GM18502 (cell line): ENCODE data around the gene HSPBAP1.

ENCODE experiments used
- ATAC-seq: cut with Tn5 transposase; IDR thresholded peaks from one replicate; pipeline ENCODE4 v1.9.1; 2021; ENCODE audit warnings: mild to moderate bottlenecking; ENCODE audit not compliant: unreplicated experiment, poor library complexity

The HSPBAP1 gene

GRCh38 chr3:122793568-122794416 lies at the start of gene HSPBAP1:
Gene HSPBAP1, minus strand, starts transcription at chr3:122793831. Its CDS starts 151 bp downstream, at chr3:122793680.
- peak; percentile 73 for ATAC-seq

- ATAC-seq: no peak
Observed at GRCh38 chr3:122835590-122835989, 42.0 kb upstream of the HSPBAP1 start.

DNA sequence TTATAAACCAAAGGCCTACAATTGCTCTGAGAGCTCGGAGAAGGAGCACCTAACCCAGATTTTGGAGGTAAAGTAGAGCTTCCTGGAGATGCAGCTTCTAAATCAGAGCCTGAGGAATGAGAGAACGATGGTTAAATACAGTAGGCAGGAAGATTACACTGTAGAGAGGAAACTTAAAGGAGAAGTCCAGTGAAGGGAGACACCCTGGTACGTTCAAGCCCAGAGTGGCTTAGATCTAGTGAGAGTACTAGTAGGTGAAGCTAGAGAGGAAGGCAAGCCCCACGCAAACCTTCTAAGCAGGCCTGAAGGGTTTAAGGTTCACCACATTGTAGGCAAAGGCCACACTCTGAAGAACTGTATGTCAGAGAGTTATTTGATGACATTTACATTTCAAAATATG lies 34.6 kb upstream of the HSPBAP1 start:
- ATAC-seq: no peak

- ATAC-seq: no peak
Observed at GRCh38 chr3:122826278-122826677, 32.6 kb upstream of the HSPBAP1 start.

DNA sequence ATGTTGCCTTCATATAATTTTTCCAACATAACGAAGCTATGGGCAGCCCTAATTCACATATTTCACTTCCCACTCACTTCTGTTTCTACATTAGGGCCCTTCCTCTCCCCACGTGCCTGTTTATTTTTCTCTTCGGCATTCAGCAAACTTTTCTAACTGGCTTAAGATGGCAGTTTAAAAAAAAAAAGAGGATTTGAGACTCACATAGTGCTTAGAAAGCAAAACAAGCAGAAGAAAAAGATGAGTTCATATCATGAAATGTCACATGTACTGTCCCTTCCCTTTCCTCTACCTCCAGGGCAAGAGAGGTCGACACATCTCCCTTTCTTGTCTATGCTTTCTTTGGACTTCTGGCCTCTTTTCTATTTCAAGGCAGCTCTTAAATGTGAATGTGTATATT lies 31.8 kb upstream of the HSPBAP1 start:
- no peak for ATAC-seq

DNA sequence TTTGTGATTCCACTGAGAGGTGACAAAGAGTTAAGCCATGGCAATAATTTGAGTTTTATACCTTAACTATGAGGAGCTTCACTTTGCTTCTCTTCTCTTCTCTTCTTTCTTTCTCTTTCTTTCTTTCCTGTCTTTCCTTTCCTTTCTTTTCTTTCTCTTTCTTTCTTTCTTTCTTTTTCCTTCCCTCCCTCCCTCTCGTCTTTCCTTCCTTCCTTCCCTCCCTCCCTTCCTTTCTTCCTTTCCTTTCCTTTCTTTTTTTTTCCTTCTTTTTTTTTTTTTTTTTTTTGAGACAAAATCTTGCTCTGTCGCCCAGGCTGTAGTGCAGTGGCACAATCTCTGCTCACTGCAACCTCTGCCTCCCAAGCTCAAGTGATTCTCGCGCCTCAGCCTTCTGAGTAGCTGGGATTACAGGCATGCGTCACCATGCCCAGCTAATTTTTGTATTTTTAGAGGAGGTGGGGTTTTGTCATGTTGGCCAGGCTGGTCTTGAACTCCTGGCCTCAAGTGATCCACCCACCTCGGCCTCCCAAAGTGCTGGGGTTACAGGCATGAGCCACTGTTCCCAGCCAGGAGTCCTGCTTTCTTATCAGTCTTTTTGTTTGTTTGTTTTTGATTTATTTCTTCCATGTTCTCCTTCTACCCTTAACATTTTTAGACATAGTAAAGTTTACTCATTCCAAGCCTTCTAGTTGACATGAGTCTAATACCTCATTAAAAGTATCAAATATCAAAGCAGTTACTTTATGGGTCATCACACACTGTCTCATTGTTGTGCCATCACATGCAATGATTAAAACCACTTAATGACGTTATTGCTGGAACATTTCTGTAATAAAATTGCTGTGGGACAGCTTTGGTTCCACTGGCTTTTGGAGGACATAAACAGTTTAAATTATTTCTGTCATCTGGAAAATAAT lies 31.1 kb upstream of the HSPBAP1 start:
- no peak for ATAC-seq

DNA sequence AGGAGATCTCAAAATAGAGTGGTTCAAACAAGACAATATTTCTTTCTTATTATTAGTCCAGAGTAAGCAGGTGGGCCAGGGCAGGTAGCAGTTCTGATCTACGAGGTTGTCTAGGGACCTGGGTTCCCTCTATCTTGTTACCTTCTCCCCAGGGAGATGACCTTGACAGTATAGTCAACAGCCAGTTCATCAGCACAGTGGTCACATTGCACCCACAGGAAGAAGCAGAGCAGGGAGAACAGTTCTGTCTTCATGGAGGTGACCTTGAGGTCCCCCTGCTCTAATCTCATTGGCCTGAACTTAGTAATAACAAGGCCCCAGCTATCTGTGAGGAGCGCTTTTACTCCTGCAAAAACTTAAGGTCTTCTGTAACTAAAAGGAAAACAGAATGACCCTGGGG lies 23.0 kb upstream of the HSPBAP1 start:
- ATAC-seq: no peak

GRCh38 chr3:122810734-122811133 lies 17.1 kb upstream of the HSPBAP1 start:
- no peak for ATAC-seq

DNA sequence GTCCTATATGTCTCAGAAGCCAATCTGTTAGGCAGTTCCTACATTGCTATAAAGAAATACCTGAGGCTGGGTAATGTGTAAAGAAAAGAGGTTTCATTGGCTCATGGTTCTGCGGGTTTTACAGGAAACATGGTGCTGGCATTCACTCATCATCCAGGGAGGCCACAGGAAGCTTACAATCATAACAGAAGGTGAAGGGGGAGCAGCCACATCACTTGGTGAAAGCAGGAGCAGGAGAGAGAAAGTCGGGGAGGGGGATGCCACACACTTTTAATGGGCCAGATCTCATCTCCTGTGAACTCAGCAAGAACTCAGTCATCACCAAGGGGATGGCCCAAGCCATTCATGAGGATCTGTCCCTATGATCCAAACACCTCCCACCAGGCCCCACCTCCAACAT lies 10.3 kb upstream of the HSPBAP1 start:
- ATAC-seq: no peak

- ATAC-seq: no peak
Observed at GRCh38 chr3:122802323-122802722, 8.7 kb upstream of the HSPBAP1 start.

DNA sequence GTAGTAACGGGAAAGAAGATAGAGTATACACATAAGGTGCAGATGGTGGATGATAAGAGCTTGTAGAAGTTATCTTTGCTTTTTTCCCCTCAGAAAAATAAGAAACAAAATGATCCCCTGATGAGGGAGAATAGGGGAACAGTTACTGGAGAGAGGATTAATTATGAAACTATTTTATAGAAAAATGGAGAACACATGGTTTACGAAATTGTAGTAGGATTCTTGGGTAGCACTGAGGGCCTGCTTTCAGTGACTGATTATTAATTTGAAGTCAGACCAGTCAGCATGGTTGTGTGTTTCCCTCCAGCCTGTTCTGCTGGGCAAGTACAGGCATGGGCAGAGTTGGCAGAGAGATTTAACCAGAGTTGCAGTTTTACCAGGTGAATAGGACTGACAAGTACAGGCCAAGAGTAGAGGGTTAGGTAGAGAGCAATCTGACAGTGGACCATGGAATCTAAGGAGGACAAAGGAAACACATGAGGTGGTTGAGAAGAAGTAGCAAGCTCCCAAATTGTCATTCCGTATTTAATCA lies 7.1 kb upstream of the HSPBAP1 start:
- ATAC-seq: no peak

- ATAC-seq: no peak
Observed at GRCh38 chr3:122800031-122800430, 6.4 kb upstream of the HSPBAP1 start.

GRCh38 chr3:122799322-122799721 lies 5.7 kb upstream of the HSPBAP1 start:
- no peak for ATAC-seq

DNA sequence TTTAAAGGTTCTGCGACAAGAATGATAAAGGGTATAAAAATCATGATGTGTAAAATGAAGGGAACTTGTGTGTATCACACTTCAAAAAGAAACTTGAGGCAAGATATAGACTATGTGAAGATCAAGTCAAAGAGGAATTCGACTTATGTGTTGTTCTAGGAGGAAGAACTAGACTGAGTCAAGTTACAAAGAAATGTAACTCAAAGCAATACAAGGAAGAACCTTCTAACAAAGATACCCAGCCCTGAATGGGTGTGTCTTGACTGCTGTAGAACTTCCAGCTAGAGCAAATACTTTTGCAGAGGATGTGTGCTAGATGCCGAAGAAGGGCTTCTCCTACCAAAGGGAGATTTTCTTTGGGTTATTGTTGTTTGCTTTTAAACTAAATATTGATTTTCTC lies 3.7 kb upstream of the HSPBAP1 start:
- ATAC-seq: no peak

- ATAC-seq: no peak
Observed at GRCh38 chr3:122795674-122796195, 2.1 kb upstream of the HSPBAP1 start.

DNA sequence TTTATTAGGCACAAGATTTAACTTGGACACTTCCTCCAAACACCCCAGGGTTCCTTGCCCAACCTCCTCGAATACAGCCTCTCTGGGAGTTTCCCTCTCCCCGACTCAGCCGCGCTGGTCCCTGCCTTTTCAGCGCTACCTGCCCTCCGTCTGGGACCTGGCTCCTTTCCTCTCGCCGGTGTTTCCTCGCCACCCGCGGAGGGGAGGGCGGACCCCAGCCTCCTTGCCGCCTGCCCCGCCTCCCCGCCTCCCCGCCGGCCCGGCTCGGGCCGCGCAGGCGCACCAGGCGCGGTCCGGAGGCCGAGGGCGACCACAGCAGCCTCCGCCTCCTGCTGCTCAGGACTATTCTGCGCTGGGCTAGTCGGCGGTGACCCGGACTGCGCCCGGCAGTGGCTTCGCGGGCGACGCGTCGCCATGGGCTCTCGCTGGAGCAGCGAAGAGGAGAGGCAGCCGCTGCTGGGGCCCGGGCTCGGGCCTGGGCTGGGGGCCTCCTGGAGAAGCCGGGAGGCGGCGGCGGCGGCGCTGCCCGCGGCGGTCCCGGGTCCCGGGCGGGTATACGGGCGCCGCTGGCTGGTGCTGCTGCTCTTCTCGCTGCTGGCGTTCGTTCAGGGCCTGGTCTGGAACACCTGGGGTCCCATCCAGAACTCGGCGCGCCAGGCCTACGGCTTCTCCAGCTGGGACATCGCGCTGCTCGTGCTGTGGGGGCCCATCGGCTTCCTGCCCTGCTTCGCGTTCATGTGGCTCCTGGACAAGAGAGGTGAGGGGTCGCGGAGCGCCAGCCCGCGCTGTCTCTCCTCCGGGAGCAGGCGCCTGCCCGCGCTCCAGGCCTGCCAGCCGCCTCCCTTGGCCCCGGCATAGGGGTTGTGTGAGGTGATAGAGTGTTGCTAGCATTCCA lies 1.4 kb upstream of the HSPBAP1 start, which contains the start of gene SLC49A4:
Gene SLC49A4, plus strand, starts transcription at position 291 of the 895 bp plus-strand sequence. Its CDS starts 124 bp downstream, at position 415.
- ATAC-seq: peak; percentile 73

- ATAC-seq: no peak
Observed at GRCh38 chr3:122794483-122794778, 800 bp upstream of the HSPBAP1 start.

DNA sequence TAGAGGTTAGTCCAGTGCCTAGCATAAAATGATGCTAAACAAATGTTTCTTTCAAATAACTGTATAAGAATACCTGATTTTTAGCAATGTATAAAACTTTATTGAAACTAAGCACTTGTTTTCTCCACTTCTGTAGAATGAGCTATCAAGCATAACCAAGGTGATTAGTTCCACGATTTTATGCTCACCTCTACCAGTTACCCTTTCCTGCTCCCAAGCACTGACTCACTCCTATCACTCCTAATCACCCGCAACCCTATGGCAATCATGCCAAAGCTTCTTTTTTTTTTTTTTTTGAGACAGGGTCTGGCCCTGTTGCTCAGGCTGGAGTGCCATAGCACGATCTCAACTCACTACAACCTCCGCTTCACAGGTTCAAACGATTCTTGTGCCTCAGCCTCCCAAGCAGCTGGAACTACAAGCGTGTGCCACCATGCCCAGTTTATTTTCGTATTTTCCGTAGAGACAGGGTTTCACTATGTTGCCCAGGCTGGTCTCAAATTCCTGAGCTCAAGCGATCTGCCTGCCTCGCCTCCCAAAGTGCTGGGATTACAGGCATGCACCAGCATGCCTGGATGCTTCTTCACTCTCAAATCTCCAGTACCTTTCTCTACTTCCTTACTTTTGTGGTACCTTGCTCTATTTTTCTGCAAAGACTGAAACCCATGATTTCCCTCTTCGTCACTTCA lies 3.9 kb downstream of the HSPBAP1 start:
- no peak for ATAC-seq

DNA sequence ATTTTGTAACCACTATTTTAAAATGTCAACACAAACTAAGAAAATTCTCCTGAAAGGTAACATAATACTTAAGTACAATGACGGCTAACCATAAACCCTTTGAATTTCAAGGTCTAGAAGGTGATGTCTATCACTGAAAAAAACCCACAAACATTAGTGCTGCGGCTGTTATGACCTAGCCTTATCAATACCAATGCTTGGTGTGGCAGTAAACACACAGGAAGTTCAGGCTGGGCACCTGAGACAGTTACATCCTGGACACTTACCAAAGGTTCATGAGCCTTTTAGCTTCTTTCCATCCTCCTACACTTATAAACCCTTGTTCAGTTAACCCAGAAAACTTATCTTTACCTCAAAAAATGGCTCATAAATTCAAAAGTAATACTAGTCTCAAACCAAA lies 5.8 kb downstream of the HSPBAP1 start:
- ATAC-seq: no peak
